NCI-H82 treated with DMSO at 0.1 percent for 48 hours (cell line): ENCODE measurements around the gene TP63.

Experiments
- DNase-seq: peaks from one replicate; lab custom pipeline; 2025; ENCODE audit not compliant: unreplicated experiment; lab: John Stamatoyannopoulos, UW

The TP63 gene

DNA sequence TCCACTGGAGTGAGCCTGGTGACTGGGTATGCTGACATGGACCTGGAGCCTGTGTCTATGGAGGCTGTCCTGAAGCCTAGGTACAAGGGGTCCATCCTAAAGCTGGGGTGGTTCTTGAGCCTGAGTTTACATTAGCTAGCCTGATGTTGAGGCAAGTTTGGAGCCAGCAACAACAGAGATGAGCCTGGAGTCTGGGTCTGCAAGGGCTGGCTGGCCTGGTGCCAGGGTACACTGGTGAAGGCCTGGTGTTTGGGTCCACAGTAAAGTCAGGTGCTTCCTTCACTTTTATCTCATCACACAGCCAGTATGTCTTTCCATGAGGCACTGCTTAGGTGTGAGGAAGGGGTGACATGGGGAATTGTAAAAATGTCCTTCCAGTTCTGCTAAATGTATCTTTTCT is 49.5 kb downstream of the TP63 start:
- DNase-seq: no peak

DNA sequence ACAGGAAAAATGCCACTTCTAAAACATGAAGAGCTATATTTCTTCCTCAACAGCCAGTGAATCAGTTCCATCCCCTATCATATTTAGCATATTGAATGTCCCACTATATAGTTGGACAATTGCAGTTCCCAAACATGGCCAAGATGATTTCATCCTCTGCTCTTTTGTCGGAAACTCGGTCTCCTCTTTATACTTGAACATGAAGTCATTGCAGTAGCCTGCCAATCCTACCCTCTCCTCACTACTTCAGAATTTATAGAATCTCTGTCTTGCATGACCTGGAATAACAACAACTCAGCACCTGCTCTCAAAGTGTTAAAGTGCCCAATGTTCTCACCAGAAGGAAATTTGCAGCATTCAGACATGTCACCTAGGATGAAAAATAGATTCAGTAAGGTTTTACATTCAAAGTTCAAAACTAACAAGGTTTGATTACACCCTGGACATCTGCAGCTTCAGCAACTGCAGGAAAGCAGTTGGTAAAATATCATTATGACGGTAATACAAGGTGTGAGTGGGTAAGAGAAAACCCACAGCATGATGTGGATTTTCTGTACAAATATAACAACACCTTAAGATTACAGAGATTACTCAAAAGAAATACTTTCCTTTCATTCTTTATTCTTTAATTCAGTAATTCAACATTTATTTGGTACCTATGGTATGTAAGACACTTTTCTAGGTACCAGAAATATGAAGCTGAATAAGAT is 52.5 kb downstream of the TP63 start:
- no peak for DNase-seq

DNA sequence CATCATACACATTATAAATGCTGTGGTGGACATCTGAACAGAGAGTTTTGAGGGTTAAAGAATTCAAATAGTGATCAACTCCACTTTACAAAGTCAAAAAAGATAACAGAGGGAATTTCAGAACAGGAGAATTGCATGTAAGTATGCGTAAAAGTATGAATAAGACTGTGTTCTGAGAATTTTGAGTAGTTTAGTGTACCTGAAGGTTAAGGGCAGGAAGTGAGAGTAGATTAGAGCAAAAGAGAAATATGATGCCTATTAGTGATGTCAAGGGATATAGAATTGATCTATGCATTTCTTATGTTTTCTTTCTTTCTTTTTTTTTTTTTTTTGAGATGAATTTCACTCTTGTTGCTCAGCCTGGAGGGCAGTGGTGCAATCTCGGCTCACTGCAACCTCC is 53.1 kb downstream of the TP63 start:
- no peak for DNase-seq

GRCh38 chr3:189685291-189685690 is 54.1 kb downstream of the TP63 start:
- DNase-seq: no peak

GRCh38 chr3:189685860-189686259 is 54.7 kb downstream of the TP63 start:
- DNase-seq: no peak

- DNase-seq: no peak
These were observed 56.3 kb downstream of the TP63 start for GRCh38 chr3:189687475-189687874.

- DNase-seq: peak; percentile 31
These were observed 57.1 kb downstream of the TP63 start for GRCh38 chr3:189688262-189688661.

- DNase-seq: no peak
These were observed 58.4 kb downstream of the TP63 start for GRCh38 chr3:189689625-189690024.

- DNase-seq: peak; percentile 17
These were observed 59.0 kb downstream of the TP63 start for GRCh38 chr3:189690237-189690636.

- DNase-seq: no peak
These were observed 59.5 kb downstream of the TP63 start for GRCh38 chr3:189690672-189691071.

DNA sequence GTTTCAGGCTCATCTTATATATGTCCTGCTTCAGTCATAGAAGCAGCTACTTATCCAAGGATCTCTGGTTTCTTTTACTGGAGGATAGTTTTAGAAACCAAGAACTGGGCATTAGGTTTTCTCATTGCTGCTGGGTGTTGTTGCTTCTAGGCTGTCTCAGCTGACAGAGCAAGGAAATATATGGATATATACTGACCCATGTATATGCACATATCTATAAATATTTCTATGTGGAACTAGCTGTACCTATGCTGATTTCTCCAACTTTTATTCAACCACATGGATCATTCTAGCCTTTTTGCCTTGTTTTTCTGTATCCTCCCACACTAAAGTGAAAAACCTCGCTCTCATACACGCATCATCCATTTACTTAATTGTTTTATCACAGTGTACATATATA is 64.2 kb downstream of the TP63 start:
- DNase-seq: no peak

DNA sequence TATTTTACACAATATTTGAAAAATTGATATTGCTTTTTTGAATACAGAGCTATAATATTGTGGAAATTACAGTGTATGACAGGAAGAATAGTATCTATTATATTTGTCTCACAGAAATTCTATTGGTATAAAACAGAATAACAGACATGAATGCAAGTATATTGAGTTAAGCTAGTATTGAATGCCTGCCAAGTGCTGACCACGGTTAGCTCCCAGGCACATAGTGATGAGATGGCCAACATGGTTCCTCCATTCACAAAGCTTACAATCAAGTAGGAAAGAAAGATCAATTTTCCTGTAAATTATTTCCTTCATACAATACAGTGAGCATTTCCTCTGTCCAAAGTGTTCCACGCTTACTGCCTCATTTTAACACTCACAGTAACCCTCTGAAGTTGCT is 67.6 kb downstream of the TP63 start:
- no peak for DNase-seq

- no peak for DNase-seq
These were observed 68.7 kb downstream of the TP63 start for GRCh38 chr3:189699885-189700284.

- no peak for DNase-seq
These were observed 71.0 kb downstream of the TP63 start for GRCh38 chr3:189702066-189702646.

DNA sequence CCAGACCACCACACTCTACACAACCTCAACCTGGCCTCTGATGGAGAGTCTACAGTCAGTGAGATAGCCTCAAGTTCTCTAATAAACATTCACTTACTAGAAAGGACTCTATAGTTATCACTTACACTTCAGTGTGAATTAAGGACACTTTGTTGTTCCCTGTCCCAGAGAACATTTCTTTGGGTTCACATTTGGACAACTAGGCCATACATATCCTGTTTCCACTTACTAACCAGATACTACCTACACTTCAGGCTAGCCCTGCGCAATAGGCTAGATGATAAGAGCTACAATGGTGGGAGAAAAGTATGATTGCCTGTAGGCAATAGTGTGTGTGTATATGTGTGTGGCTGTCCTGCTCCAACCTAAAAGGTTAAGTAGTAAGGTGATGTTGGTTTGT is 72.7 kb downstream of the TP63 start:
- DNase-seq: no peak

- no peak for DNase-seq
These were observed 77.2 kb downstream of the TP63 start for GRCh38 chr3:189708375-189708774.

DNA sequence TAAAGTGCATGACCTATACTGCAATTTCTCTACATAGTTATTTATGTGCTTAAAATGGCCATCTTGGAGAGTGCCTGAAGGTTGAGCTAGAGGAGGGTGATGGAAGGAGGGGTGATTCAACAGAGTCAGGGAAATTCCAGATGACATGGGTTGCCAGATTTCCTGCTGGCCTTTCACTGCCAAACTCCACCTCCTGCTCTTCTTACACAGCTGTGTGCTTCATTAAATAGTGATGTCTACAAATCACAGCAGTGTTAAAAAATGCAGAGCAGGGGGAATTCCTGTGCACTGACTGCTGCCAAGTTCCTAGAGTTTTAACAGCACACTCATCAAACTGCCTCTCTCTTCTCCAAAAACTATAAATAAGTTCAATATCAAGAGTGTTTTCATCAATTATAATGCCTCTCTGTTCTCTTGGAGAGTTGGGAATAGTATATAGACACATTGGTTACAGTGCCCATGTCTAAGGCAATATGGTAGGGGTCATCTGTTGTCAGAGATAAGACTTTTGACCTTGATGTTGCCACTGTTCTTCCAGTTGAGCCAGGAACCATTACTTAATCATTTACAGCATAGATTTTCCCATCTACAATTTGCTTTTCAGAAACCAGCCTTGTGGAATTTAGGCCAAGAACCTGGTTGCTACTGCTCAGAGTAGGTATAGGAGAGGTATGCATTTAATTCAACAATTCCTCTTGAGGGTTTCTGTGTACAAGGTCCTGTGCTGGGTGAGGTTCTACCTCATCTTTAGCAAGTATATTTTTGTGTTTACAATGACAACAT is 79.6 kb downstream of the TP63 start:
- DNase-seq: no peak

GRCh38 chr3:189712906-189713483 is 81.8 kb downstream of the TP63 start:
- no peak for DNase-seq

DNA sequence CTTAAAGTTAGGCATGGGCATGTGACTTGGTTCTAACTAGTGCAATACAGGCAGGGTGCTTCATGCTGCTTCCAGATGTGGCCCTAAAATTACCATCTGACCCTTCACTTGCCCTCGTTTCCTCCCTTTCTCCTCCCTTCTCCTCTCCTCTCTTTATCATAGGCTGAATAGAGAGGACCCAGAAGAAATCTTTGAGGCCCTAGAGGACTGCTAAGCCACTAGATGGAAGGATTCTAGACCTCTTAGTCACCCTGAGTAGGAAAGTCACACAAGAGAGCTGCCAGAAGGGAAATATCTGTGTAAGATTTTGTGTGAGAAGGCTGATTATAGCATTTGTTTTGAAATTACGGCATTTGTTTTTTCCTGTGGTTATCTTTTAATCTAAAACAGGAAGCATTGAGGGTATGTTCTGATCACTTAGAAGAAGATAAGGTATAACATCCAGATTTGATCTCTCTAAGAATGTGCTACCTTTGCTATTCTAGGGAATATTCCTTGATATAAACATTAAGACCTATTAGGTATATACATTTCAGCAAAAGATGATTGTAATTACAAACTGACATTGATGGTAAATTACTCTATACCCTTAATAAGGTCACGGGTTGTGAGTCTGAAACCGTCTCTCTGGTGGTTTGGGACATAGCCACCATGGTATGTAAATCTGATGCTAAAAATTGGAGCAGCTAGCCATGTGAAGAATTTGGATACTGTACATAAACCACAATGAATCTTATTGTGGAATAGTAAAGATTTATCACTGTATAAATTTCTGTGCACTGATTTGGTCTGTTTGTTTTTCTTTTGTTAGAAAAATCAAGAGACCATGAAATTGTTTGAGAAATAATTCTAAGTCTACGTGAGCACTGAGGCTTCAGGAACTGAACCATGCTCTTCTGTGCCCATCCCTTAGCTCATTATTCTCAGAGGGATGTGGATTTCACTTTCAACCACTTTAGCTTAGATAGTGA is 84.1 kb downstream of the TP63 start:
- no peak for DNase-seq

GRCh38 chr3:189718215-189718614 is 87.0 kb downstream of the TP63 start:
- no peak for DNase-seq
